Measurements from ENCODE around the gene CRIP3. TPM values are rescaled to one million over a fixed set of nuclear protein-coding genes. Genes with fewer than 3 reads are reported as not detected.

Gene CRIP3
- total RNA-seq, 1 experiment from 2014 or later = not detected

DNA sequence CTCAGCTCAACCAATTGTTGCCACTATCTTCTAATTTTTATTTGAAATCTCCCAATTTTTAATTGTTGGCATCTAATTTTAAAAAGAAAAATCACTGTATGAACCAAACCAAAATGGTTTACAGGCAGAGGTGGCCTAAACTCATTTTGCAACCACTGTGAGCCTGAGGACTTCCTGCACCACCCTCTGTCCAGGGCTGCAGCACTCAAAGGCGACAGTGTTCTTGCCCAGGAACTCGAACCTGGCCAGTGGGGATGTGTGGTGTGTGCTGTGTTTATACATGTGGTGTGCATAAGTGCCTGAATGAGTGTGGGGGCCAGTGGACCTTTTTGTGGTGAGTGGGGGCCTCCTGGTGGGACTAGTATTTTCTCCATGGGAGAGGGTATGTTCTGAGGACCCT lies 34.9 kb downstream of the CRIP3 start:
- no peak overlapping the region for H3K4me3 ChIP-seq (ENCODE audit: low read depth, low read length)
- H3K4me3 Mint-ChIP-seq (ENCODE audit: unreplicated experiment) = no peak overlapping the region
- peaks cover 46% of the 10 kb centered on the region for H3K4me1 ChIP-seq
- intact Hi-C loops (cut with micrococcal nuclease; ENCODE audit: unreplicated experiment) = no loop called here
- H3K9me3 ChIP-seq = no peaks in the 10 kb centered on the region
- ChIA-PET POLR2A (no interaction called here), CTCF (no interaction called here)
- no peaks in the 10 kb centered on the region for H3K36me3 Mint-ChIP-seq (ENCODE audit: insufficient read depth, unreplicated experiment)
- H3K36me3 ChIP-seq (ENCODE audit: control insufficient read depth, insufficient read depth, low read length) = no peaks in the 10 kb centered on the region
- H3K27ac Mint-ChIP-seq (ENCODE audit: unreplicated experiment) = no peak overlapping the region
- H3K27me3 ChIP-seq (replicated peaks; ENCODE audit: control insufficient read depth, insufficient read depth, low read length) = no peaks in the 10 kb centered on the region
- peaks cover 14% of the 10 kb centered on the region for H3K4me1 Mint-ChIP-seq (ENCODE audit: low read depth, unreplicated experiment)
- H3K27me3 Mint-ChIP-seq (ENCODE audit: insufficient read depth, unreplicated experiment) = no peaks in the 10 kb centered on the region
- BruUV-seq (replicated peaks) = no TSS peak
- no peaks in the 10 kb centered on the region for H3K9me3 Mint-ChIP-seq (ENCODE audit: unreplicated experiment)
- TF ChIP-seq, protein P1, sequence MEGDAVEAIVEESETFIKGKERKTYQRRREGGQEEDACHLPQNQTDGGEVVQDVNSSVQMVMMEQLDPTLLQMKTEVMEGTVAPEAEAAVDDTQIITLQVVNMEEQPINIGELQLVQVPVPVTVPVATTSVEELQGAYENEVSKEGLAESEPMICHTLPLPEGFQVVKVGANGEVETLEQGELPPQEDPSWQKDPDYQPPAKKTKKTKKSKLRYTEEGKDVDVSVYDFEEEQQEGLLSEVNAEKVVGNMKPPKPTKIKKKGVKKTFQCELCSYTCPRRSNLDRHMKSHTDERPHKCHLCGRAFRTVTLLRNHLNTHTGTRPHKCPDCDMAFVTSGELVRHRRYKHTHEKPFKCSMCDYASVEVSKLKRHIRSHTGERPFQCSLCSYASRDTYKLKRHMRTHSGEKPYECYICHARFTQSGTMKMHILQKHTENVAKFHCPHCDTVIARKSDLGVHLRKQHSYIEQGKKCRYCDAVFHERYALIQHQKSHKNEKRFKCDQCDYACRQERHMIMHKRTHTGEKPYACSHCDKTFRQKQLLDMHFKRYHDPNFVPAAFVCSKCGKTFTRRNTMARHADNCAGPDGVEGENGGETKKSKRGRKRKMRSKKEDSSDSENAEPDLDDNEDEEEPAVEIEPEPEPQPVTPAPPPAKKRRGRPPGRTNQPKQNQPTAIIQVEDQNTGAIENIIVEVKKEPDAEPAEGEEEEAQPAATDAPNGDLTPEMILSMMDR (IDR thresholded peaks at IDR 0.05; ENCODE audit: insufficient read depth in 1 of 2, low read depth in 1 of 2, low read length in 1 of 2, severe bottlenecking in 1 of 2, unreplicated experiment in 1 of 2) = no peak
- DNase-seq = no peak

DNA sequence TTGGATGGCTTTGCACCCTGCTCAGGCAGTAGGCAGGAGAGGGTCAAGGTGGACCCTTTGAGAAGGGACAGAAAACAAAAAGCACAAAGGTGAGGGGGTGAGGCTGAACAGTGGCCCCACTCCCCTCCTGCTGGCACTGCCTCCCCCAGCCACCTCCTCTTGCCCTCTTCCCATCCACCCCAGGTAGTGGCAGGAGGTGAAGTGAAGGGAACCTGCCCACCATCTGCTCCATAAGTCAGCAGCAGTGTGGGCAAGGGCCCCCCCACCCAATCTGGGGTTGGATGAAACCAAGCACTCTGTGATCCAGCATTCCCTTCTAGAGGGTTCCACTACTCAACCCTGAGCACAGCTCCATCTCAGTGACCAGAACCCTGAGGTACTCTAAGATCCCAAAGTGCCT lies 36.7 kb downstream of the CRIP3 start:
- TF ChIP-seq, protein P1 (IDR thresholded peaks at IDR 0.05; ENCODE audit: insufficient read depth in 1 of 2, low read depth in 1 of 2, low read length in 1 of 2, severe bottlenecking in 1 of 2, unreplicated experiment in 1 of 2) = no peak
- Mint-ChIP-seq H3K4me1 (ENCODE audit: low read depth, unreplicated experiment) (peaks cover 18% of the 10 kb centered on the region), H3K4me3 (ENCODE audit: unreplicated experiment) (no peak overlapping the region), H3K27me3 (ENCODE audit: insufficient read depth, unreplicated experiment) (no peaks in the 10 kb centered on the region), H3K27ac (ENCODE audit: unreplicated experiment) (no peak overlapping the region), H3K9me3 (ENCODE audit: unreplicated experiment) (no peaks in the 10 kb centered on the region), H3K36me3 (ENCODE audit: insufficient read depth, unreplicated experiment) (no peaks in the 10 kb centered on the region)
- Histone ChIP-seq H3K9me3 (no peaks in the 10 kb centered on the region), H3K27me3 (replicated peaks; ENCODE audit: control insufficient read depth, insufficient read depth, low read length) (no peaks in the 10 kb centered on the region), H3K4me3 (ENCODE audit: low read depth, low read length) (no peak overlapping the region), H3K36me3 (ENCODE audit: control insufficient read depth, insufficient read depth, low read length) (no peaks in the 10 kb centered on the region), H3K4me1 (peaks cover 50% of the 10 kb centered on the region)
- intact Hi-C loops (cut with micrococcal nuclease; ENCODE audit: unreplicated experiment) = no loop called here
- CTCF ChIA-PET = interaction anchor here (0.6 kb wide), 1 partner anchor 119 kb away, joined by 3 read pairs; no protein-coding TSS in a partner anchor
- DNase-seq = no peak
- POLR2A ChIA-PET = no interaction called here
- BruUV-seq (replicated peaks) = no TSS peak

DNA sequence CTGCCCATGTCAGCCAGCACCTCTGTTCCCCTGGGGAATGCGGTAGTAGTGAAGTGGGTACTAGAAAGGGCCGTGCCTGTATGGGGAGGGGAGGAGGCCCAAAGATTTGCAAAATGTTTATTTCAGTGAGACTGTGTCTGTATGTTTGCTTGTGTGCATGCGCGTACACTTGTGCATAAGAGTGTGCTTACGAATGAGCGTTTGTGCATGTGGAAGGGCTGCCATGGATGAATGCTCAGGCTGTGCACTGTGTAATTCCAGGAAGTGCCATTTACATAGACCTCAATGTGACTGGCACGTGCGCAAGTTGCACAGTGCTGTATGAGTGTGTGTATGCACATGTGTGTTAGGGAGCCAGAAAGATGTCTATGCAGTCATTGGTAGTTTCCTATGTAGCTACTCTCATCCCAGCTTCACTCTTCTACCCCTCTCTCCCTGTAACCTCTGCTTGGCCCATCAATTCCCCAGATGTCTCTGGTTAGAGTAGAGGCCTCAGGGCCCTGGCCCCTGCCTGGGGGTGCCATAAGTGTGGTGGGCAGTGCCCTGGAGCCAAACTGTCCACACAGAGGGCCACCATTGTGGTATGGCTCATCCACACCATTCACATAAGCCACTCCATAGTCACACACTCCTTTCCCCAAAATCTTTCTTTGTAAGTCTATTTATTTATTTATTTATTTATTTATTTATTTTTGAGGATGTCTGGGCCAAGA lies 37.4 kb downstream of the CRIP3 start:
- Mint-ChIP-seq H3K27me3 (ENCODE audit: insufficient read depth, unreplicated experiment) (no peaks in the 10 kb centered on the region), H3K9me3 (ENCODE audit: unreplicated experiment) (no peaks in the 10 kb centered on the region), H3K4me3 (ENCODE audit: unreplicated experiment) (no peak overlapping the region), H3K4me1 (ENCODE audit: low read depth, unreplicated experiment) (peaks cover 18% of the 10 kb centered on the region), H3K36me3 (ENCODE audit: insufficient read depth, unreplicated experiment) (no peaks in the 10 kb centered on the region), H3K27ac (ENCODE audit: unreplicated experiment) (no peak overlapping the region)
- Histone ChIP-seq H3K27me3 (replicated peaks; ENCODE audit: control insufficient read depth, insufficient read depth, low read length) (no peaks in the 10 kb centered on the region), H3K4me1 (peaks cover 44% of the 10 kb centered on the region), H3K4me3 (ENCODE audit: low read depth, low read length) (no peak overlapping the region), H3K36me3 (ENCODE audit: control insufficient read depth, insufficient read depth, low read length) (no peaks in the 10 kb centered on the region), H3K9me3 (no peaks in the 10 kb centered on the region)
- POLR2A ChIA-PET = no interaction called here
- intact Hi-C loops (cut with micrococcal nuclease; ENCODE audit: unreplicated experiment) = no loop called here
- DNase-seq = no peak
- BruUV-seq (replicated peaks) = no TSS peak
- TF ChIP-seq, protein P1 (IDR thresholded peaks at IDR 0.05; ENCODE audit: insufficient read depth in 1 of 2, low read depth in 1 of 2, low read length in 1 of 2, severe bottlenecking in 1 of 2, unreplicated experiment in 1 of 2) = no peak
- CTCF ChIA-PET = interaction anchor here (0.6 kb wide), 1 partner anchor 120 kb away, joined by 3 read pairs; no protein-coding TSS in a partner anchor

Measured in Caco-2 (cell line).